ENCODE measurements around the gene CDH13.

DNA sequence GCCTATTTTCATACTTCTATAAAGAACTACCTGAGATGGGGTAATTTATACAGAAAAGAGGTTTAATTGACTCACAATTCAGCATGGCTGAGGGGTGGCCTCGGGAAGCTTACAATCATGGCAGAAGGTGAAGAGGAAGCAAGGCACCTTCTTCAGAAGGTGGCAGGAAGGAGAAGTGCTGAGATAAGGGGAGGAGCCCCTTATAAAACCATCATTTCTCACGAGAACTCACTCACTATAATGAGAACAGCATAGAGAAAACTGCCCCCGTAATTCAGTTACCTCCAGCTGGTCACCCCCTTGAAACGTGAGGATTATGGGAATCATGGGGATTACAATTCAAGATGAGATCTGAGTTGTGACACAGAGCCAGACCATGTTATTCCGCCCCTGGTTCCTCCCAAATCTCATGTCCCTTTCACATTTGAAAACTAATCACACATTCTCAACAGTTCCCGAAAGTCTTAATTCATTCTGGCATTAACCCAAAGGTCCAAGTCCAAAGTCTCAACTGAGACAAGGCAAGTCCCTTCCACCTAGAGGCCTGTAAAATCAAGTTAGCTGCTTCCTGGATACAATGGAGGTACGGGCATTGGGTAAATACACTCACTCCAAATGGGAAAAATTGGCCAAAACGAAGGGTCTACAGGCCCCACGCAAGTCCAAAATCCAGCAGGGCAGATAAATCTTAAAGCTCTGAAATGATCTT, 237.7 kb downstream of the CDH13 start:
- no peak for TF ChIP-seq POLR2A (IDR thresholded peaks at IDR 0.05)
- TF ChIP-seq, protein P1, sequence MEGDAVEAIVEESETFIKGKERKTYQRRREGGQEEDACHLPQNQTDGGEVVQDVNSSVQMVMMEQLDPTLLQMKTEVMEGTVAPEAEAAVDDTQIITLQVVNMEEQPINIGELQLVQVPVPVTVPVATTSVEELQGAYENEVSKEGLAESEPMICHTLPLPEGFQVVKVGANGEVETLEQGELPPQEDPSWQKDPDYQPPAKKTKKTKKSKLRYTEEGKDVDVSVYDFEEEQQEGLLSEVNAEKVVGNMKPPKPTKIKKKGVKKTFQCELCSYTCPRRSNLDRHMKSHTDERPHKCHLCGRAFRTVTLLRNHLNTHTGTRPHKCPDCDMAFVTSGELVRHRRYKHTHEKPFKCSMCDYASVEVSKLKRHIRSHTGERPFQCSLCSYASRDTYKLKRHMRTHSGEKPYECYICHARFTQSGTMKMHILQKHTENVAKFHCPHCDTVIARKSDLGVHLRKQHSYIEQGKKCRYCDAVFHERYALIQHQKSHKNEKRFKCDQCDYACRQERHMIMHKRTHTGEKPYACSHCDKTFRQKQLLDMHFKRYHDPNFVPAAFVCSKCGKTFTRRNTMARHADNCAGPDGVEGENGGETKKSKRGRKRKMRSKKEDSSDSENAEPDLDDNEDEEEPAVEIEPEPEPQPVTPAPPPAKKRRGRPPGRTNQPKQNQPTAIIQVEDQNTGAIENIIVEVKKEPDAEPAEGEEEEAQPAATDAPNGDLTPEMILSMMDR (IDR thresholded peaks at IDR 0.05): no peak
